Gastrocnemius medialis (tissue), 4 donors: ENCODE results near the gene TGM3. TPM values are rescaled to one million over a fixed set of nuclear protein-coding genes. Genes with fewer than 3 reads are reported as not detected.

Experiments used
- ATAC-seq, 2 donors: fragments of 150-250 bp; one replicate each; pipeline ENCODE4 v1.9.1; 2016
- DNase-seq, 2 donors: peaks; one replicate each; pipeline ENCODE4 v3.0.0-alpha.2; 2019
- H3K27ac ChIP-seq, 4 donors: fragments of 200-600 bp; sonication (generic); 1 replicate in 1 of 4; 2 replicates in 3 of 4; pipeline ENCODE4 v1.5.1; 2016 to 2018; ENCODE audit warnings: mild to moderate bottlenecking in 2 of 4, moderate library complexity in 1 of 4
- H3K27me3 ChIP-seq, 3 donors: fragments of 200-600 bp; sonication (generic) in 2 of 3; 1 replicate in 1 of 3; 2 replicates in 2 of 3; pipeline versions ENCODE4 v1.5.1 to v1.6.0; 2016 to 2019; ENCODE audit warnings: mild to moderate bottlenecking in 1 of 3, moderate library complexity in 1 of 3
- H3K36me3 ChIP-seq, 2 donors: fragments of 200-600 bp; sonication (generic) in 1 of 2; one replicate each; pipeline ENCODE4 v1.5.1; 2017 to 2018
- H3K4me1 ChIP-seq, 2 donors: fragments of 200-600 bp; sonication (generic) in 1 of 2; one replicate each; pipeline ENCODE4 v1.5.1; 2016 to 2017; ENCODE audit warnings: mild to moderate bottlenecking in 2 of 2
- H3K4me3 ChIP-seq, 4 donors: fragments of 200-600 bp; sonication (generic) in 3 of 4; 1 replicate in 1 of 4; 2 replicates in 3 of 4; pipeline ENCODE4 v1.5.1; 2016 to 2019; ENCODE audit warnings: mild to moderate bottlenecking in 2 of 4
- H3K9me3 ChIP-seq, 3 donors: fragments of 200-600 bp; sonication (generic) in 2 of 3; 1 replicate in 1 of 3; 2 replicates in 2 of 3; pipeline ENCODE4 v1.5.1; 2016 to 2019
- POLR2A ChIP-seq, 2 donors: fragments of 450-650 bp; IDR thresholded peaks; one replicate each; pipeline ENCODE4 v1.6.1; 2017; ENCODE audit warnings: antibody characterized with exemption in 2 of 2, mild to moderate bottlenecking in 2 of 2, moderate library complexity in 2 of 2
- in situ Hi-C, 4 donors: fragments of 200-750 bp; cut with MboI; loops; one replicate each; pipeline versions ENCODE4 v1.15.0 to v1.8.0; 2017; ENCODE audit warnings: low sequenced_read_pairs in 4 of 4
- intact Hi-C: fragments of 100-400 bp; cut with DNase I; formaldehyde crosslinking; loops from one replicate; pipeline ENCODE4 v1.15.1; 2023; ENCODE audit warnings: low total_unique reads
- total RNA-seq, 4 donors: library from RNA; depleted of rRNA; stranded (reverse); fragments of >200 nt; gene quantifications; one replicate each; pipeline versions ENCODE4 v1.1.0 to v1.2.3, GENCODE V29; 2016
- TF ChIP-seq, protein P1 (sequence below), 5 experiments: fragments of 450-650 bp in 3 of 5; fragments of 200-600 bp in 2 of 5; sonication (generic) in 2 of 5; IDR thresholded peaks in 4 of 5; conservative IDR thresholded peaks in 1 of 5; 1 replicate in 4 of 5; 2 replicates in 1 of 5; pipeline ENCODE4 v1.5.1; 2016 to 2019; ENCODE audit warnings: antibody characterized with exemption in 5 of 5, mild to moderate bottlenecking in 3 of 5, moderate library complexity in 3 of 5

TGM3 gene
- total RNA-seq, 4 donors from 2014 or later, result not detected

DNA sequence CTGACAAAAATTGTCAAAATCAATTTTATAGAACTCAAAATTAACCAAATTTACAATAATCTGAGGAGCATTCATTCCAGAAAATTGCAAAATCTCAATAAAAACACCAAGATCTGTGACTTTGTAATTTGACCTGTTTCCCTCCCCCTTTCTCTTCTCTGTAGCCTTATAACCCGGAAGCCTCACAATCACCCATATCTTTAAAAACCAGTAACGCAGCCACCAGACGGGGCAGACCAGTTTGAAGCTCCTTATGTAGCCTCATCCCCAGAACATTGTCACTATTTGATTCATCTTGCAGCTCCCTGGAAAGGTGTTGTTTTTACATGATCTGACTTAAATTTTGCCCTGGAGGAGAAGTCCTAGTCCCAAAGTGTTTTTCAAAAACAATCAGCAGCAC is 57.4 kb downstream of the TGM3 start:
- Histone ChIP-seq H3K4me3 (no peak overlapping the region), H3K4me1 (no peaks in the 10 kb centered on the region), H3K27ac (no peak overlapping the region), H3K27me3 (no peaks in the 10 kb centered on the region), H3K36me3 (no peaks in the 10 kb centered on the region), H3K9me3 (no peaks in the 10 kb centered on the region)
- in situ Hi-C loops, result no loop called here
- DNase-seq (no peak), ATAC-seq (no peak)
- intact Hi-C loops, result no loop called here
- TF ChIP-seq, protein P1, sequence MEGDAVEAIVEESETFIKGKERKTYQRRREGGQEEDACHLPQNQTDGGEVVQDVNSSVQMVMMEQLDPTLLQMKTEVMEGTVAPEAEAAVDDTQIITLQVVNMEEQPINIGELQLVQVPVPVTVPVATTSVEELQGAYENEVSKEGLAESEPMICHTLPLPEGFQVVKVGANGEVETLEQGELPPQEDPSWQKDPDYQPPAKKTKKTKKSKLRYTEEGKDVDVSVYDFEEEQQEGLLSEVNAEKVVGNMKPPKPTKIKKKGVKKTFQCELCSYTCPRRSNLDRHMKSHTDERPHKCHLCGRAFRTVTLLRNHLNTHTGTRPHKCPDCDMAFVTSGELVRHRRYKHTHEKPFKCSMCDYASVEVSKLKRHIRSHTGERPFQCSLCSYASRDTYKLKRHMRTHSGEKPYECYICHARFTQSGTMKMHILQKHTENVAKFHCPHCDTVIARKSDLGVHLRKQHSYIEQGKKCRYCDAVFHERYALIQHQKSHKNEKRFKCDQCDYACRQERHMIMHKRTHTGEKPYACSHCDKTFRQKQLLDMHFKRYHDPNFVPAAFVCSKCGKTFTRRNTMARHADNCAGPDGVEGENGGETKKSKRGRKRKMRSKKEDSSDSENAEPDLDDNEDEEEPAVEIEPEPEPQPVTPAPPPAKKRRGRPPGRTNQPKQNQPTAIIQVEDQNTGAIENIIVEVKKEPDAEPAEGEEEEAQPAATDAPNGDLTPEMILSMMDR (IDR thresholded peaks at IDR 0.05 in 4 of 5, conservative IDR thresholded peaks at IDR 0.05 in 1 of 5), result no peak
- TF ChIP-seq POLR2A (IDR thresholded peaks at IDR 0.05), result no peak

DNA sequence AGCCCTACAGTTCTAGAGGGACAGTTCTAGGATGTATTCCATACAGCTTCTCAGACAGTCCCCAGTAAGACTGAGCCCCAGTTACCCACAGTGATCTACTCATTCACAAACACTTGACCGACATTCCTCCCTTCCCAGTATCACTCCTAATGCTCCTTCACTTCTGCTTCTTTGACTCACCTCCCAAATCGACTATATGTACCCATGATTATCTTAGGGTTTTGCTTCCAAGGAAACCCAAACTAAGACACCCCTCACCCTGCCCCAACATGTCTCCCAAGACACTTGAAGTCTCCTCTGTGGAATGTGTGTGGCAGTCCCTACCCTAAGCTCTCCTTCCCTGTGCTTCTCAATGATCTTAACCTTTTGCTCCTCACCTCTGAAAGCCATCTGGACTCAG is 61.3 kb downstream of the TGM3 start:
- H3K36me3 ChIP-seq, result no peaks in the 10 kb centered on the region
- no peaks in the 10 kb centered on the region for H3K4me1 ChIP-seq
- ATAC-seq (no peak), DNase-seq (no peak)
- H3K4me3 ChIP-seq, result no peak overlapping the region
- no peaks in the 10 kb centered on the region for H3K9me3 ChIP-seq
- TF ChIP-seq, protein P1 (IDR thresholded peaks at IDR 0.05 in 4 of 5, conservative IDR thresholded peaks at IDR 0.05 in 1 of 5), result no peak
- in situ Hi-C loops (no loop called here), intact Hi-C loops (no loop called here)
- H3K27ac ChIP-seq, result no peak overlapping the region
- peaks cover 0 to 1% (median 0%) of the 10 kb centered on the region in 3 donors for H3K27me3 ChIP-seq

DNA sequence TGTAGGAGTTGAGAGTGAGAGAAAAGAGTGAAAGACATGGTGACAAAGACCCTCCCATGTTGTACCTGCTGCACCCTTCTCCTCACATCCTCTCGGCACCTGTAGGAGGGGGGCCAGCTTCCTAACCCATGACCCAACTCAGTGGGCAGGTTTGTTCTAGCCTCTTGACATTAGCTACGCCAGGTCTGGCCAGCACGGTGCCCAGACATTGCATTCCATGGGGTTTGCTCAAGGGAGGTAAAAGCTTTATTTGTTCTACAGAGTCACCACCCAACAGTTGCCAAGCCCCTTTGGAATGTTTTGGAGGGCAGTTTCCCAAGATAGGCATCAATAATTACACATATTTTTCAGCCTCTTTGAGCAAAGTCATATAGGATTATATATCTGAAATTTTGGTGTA is 62.2 kb downstream of the TGM3 start:
- H3K36me3 ChIP-seq, result no peaks in the 10 kb centered on the region
- in situ Hi-C loops, result no loop called here
- DNase-seq (no peak), ATAC-seq (no peak)
- H3K9me3 ChIP-seq, result no peaks in the 10 kb centered on the region
- H3K27ac ChIP-seq, result no peak overlapping the region
- TF ChIP-seq POLR2A (IDR thresholded peaks at IDR 0.05), result no peak
- TF ChIP-seq, protein P1 (IDR thresholded peaks at IDR 0.05 in 4 of 5, conservative IDR thresholded peaks at IDR 0.05 in 1 of 5), result no peak
- H3K27me3 ChIP-seq, result peaks cover 0 to 5% (median 0%) of the 10 kb centered on the region in 3 donors
- H3K4me1 ChIP-seq, result no peaks in the 10 kb centered on the region
- no peak overlapping the region for H3K4me3 ChIP-seq
- intact Hi-C loops, result no loop called here

DNA sequence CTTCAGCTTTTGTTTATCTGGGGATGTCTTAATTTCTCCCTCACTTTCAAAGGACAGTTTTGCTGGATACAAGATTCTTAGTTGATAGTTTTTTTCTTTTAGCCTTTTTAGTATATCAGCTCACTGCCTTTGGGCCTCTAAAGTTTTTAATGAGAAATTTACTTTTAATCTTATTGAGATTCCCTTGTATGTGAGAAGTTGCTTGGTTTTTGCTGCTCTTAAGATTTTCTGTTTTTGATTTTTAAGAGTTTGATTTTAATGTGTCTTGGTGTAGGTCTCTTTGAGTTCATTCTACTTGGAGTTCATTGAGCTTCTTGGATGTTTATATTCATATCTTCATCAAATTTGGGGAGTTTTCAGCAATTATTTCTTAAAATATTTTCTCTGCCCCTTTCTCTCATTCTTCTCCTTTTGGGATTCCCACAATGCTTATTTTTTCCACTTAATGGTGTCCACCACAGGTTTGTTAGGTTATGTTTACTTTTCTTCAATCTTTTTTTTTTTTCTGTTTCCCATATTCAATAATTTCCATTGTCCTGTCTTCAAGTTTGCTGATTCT is 65.3 kb downstream of the TGM3 start:
- peaks cover 0 to 5% (median 0%) of the 10 kb centered on the region in 3 donors for H3K27me3 ChIP-seq
- TF ChIP-seq, protein P1 (IDR thresholded peaks at IDR 0.05 in 4 of 5, conservative IDR thresholded peaks at IDR 0.05 in 1 of 5), result no peak
- no peak for TF ChIP-seq POLR2A (IDR thresholded peaks at IDR 0.05)
- H3K4me1 ChIP-seq, result no peaks in the 10 kb centered on the region
- ATAC-seq, result no peak
- H3K36me3 ChIP-seq, result no peaks in the 10 kb centered on the region
- no peak for DNase-seq
- in situ Hi-C loops (no loop called here), intact Hi-C loops (no loop called here)
- no peaks in the 10 kb centered on the region for H3K9me3 ChIP-seq
- H3K4me3 ChIP-seq, result no peak overlapping the region
- H3K27ac ChIP-seq, result no peak overlapping the region

DNA sequence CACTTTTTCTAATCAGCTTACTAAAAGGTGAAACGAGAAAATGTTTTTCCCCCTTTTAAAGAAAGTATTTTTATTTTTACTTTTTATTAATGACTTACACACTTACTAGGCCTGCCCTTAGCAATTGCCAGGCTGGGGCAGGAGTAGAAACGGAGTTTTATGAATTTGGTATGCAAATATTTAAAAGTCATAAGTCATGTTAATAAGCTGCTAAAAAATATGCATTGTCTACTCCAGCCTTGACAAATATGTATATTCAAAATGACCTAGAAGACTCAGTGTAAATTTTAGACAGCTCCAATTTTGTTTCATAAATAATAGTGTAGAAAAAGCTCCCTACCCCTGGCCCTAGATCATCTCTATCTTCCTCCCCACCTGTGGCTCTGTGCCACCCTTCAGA is 67.4 kb downstream of the TGM3 start:
- H3K36me3 ChIP-seq, result no peaks in the 10 kb centered on the region
- DNase-seq, result no peak
- intact Hi-C loops, result no loop called here
- no peaks in the 10 kb centered on the region for H3K4me1 ChIP-seq
- H3K4me3 ChIP-seq, result no peak overlapping the region
- in situ Hi-C loops, result no loop called here
- peaks cover 0 to 5% (median 0%) of the 10 kb centered on the region in 3 donors for H3K27me3 ChIP-seq
- TF ChIP-seq POLR2A (IDR thresholded peaks at IDR 0.05), result no peak
- TF ChIP-seq, protein P1 (IDR thresholded peaks at IDR 0.05 in 4 of 5, conservative IDR thresholded peaks at IDR 0.05 in 1 of 5), result no peak
- H3K27ac ChIP-seq, result no peak overlapping the region
- no peak for ATAC-seq
- no peaks in the 10 kb centered on the region for H3K9me3 ChIP-seq
